GM21737 (cell line): ENCODE data around the gene PLEKHG4.

Experiments
- ATAC-seq: cut with Tn5 transposase; IDR thresholded peaks from one replicate; pipeline ENCODE4 v1.9.1; 2021; ENCODE audit warnings: mild to moderate bottlenecking, moderate library complexity; ENCODE audit not compliant: unreplicated experiment

The PLEKHG4 gene

GRCh38 chr16:67283826-67284555 is 4.7 kb downstream of the PLEKHG4 start:
- no peak for ATAC-seq

- no peak for ATAC-seq
Observed at GRCh38 chr16:67284699-67285646, 5.6 kb downstream of the PLEKHG4 start.

GRCh38 chr16:67286441-67287235 is 7.3 kb downstream of the PLEKHG4 start:
- ATAC-seq: no peak

- ATAC-seq: no peak
Observed at GRCh38 chr16:67287960-67288359, 8.6 kb downstream of the PLEKHG4 start.

- no peak for ATAC-seq
Observed at GRCh38 chr16:67291461-67291860, 12.1 kb downstream of the PLEKHG4 start.

GRCh38 chr16:67294171-67294757 is 14.9 kb downstream of the PLEKHG4 start:
- no peak for ATAC-seq

- ATAC-seq: no peak
Observed at GRCh38 chr16:67294938-67295361, 15.6 kb downstream of the PLEKHG4 start.

- no peak for ATAC-seq
Observed at GRCh38 chr16:67296420-67296819, 17.1 kb downstream of the PLEKHG4 start.

GRCh38 chr16:67298277-67298676 is 18.9 kb downstream of the PLEKHG4 start:
- no peak for ATAC-seq

- no peak for ATAC-seq
Observed at GRCh38 chr16:67299269-67299668, 19.9 kb downstream of the PLEKHG4 start.

GRCh38 chr16:67301080-67301782 is 21.9 kb downstream of the PLEKHG4 start:
- ATAC-seq: no peak

GRCh38 chr16:67302076-67302475 is 22.7 kb downstream of the PLEKHG4 start:
- no peak for ATAC-seq

- ATAC-seq: no peak
Observed at GRCh38 chr16:67302970-67303369, 23.6 kb downstream of the PLEKHG4 start.

- no peak for ATAC-seq
Observed at GRCh38 chr16:67304020-67304419, 24.7 kb downstream of the PLEKHG4 start.

- no peak for ATAC-seq
Observed at GRCh38 chr16:67305216-67306071, 26.1 kb downstream of the PLEKHG4 start.

- no peak for ATAC-seq
Observed at GRCh38 chr16:67310561-67310960, 31.2 kb downstream of the PLEKHG4 start.

- ATAC-seq: peak; percentile 60
Observed at GRCh38 chr16:67311607-67312488, 32.5 kb downstream of the PLEKHG4 start.

GRCh38 chr16:67312719-67313118 is 33.4 kb downstream of the PLEKHG4 start:
- no peak for ATAC-seq
